ENCODE results near the gene GNPNAT1.
"Not testable (repeated sequence)": the region's sequence is repeated elsewhere in the genome, so short reads cannot be mapped to it uniquely, and the experiment has no call there.

The GNPNAT1 gene

GRCh38 chr14:52729585-52729924 lies 61.9 kb downstream of the GNPNAT1 start:
- no peak for TF ChIP-seq CTCF (IDR thresholded peaks at IDR 0.05; ENCODE audit: low read depth, low read length)
- DNase-seq (ENCODE audit: extremely low read depth, low read depth) = no peak

GRCh38 chr14:52729035-52729434 lies 62.4 kb downstream of the GNPNAT1 start:
- DNase-seq (ENCODE audit: extremely low read depth, low read depth) = not testable (repeated sequence)

GRCh38 chr14:52727509-52727908 lies 63.9 kb downstream of the GNPNAT1 start:
- not testable (repeated sequence) for DNase-seq (ENCODE audit: extremely low read depth, low read depth)
